Measurements from ENCODE around the gene YTHDC2.

Gene YTHDC2

DNA sequence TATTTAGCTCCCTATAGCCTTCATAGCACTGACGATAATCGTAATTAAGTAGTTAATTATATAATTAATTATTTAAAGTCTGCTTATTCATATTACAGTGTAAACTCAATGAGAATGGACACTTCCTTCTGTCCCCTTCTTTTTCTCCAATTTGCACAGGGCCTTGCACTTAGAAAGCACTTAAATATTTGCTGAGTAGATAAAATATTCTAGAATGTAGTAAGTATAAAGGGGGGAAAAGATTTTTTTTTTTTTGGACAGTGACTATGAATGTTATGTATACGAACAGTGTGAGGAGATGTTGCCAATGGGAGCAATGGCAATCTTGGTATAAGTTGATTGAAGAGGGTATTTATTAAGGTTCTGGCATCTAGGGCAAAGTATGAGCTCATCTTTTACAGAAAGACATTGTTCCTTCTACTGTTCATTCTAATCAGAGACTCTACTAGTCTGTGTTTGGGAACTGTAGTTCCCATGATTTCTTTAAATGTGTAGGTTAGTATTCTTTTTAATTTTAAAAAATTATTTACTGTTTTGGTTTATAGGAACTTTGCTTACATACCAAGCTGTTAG is 49.4 kb downstream of the YTHDC2 start:
- TF ChIP-seq, protein P1, sequence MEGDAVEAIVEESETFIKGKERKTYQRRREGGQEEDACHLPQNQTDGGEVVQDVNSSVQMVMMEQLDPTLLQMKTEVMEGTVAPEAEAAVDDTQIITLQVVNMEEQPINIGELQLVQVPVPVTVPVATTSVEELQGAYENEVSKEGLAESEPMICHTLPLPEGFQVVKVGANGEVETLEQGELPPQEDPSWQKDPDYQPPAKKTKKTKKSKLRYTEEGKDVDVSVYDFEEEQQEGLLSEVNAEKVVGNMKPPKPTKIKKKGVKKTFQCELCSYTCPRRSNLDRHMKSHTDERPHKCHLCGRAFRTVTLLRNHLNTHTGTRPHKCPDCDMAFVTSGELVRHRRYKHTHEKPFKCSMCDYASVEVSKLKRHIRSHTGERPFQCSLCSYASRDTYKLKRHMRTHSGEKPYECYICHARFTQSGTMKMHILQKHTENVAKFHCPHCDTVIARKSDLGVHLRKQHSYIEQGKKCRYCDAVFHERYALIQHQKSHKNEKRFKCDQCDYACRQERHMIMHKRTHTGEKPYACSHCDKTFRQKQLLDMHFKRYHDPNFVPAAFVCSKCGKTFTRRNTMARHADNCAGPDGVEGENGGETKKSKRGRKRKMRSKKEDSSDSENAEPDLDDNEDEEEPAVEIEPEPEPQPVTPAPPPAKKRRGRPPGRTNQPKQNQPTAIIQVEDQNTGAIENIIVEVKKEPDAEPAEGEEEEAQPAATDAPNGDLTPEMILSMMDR (conservative IDR thresholded peaks at IDR 0.05; ENCODE audit: low read depth, low read length) = no peak
- DNase-seq (ENCODE audit: low read depth) = no peak
- no peak overlapping the region for H3K4me3 ChIP-seq (ENCODE audit: low read depth, low read length)

GRCh38 chr5:113569396-113569795 is 55.9 kb downstream of the YTHDC2 start:
- no peak overlapping the region for H3K4me3 ChIP-seq (ENCODE audit: low read depth, low read length)
- TF ChIP-seq, protein P1 (conservative IDR thresholded peaks at IDR 0.05; ENCODE audit: low read depth, low read length) = no peak
- no peak for DNase-seq (ENCODE audit: low read depth)

GRCh38 chr5:113572716-113573115 is 59.2 kb downstream of the YTHDC2 start:
- TF ChIP-seq, protein P1 (conservative IDR thresholded peaks at IDR 0.05; ENCODE audit: low read depth, low read length) = no peak
- no peak overlapping the region for H3K4me3 ChIP-seq (ENCODE audit: low read depth, low read length)
- peak; percentile 11 for DNase-seq (ENCODE audit: low read depth)

DNA sequence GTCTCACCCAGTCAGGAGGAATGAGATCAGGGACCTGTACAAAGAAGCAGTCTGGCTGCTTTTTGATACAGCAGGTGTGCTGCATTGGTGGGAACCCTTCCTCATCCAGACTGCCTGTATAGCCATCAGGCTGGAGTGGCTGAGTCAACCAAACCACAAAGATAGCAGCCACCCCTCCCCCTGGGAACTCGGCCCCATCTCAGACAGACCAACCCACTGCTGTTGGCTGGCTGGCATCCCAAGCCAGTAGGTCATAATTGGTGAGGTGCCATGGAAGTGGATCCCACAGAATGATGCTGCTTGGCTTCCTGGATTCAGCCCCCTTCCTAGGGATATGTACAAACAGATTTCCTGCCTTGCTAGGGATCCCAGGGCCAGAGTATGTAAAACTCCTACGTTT is 60.9 kb downstream of the YTHDC2 start:
- H3K4me3 ChIP-seq (ENCODE audit: low read depth, low read length) = no peak overlapping the region
- peak; percentile 85 for DNase-seq (ENCODE audit: low read depth)
- TF ChIP-seq, protein P1 (conservative IDR thresholded peaks at IDR 0.05; ENCODE audit: low read depth, low read length) = no peak

GRCh38 chr5:113575074-113575473 is 61.6 kb downstream of the YTHDC2 start:
- TF ChIP-seq, protein P1 (conservative IDR thresholded peaks at IDR 0.05; ENCODE audit: low read depth, low read length) = no peak
- no peak for DNase-seq (ENCODE audit: low read depth)
- H3K4me3 ChIP-seq (ENCODE audit: low read depth, low read length) = no peak overlapping the region

DNA sequence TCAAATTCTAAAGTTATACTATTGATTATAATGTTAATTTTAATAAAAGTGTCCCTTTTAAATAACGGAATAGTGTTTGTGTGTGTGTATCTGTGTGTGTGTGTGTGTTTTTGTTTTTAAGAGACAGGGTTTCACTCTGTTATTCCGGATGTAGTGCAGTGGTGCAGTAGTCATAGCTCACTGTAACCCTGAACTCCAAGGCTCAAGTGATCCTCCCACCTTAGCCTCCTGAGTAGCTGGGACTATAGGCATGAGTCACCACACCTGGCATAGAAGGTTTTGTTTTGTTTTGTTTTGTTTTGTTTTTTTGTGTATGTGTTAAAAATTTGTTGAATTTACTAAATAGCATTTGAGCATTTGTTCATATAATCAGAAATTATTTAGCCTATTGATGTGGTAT is 64.6 kb downstream of the YTHDC2 start:
- no peak for DNase-seq (ENCODE audit: low read depth)
- no peak overlapping the region for H3K4me3 ChIP-seq (ENCODE audit: low read depth, low read length)
- TF ChIP-seq, protein P1 (conservative IDR thresholded peaks at IDR 0.05; ENCODE audit: low read depth, low read length) = no peak

- no peak overlapping the region for H3K4me3 ChIP-seq (ENCODE audit: low read depth, low read length)
- TF ChIP-seq, protein P1 (conservative IDR thresholded peaks at IDR 0.05; ENCODE audit: low read depth, low read length) = no peak
Observed at GRCh38 chr5:113581388-113581787, 67.9 kb downstream of the YTHDC2 start.

More at GRCh38 chr5:113581388-113581787, 67.9 kb downstream of the YTHDC2 start:
- peak; percentile 30 for DNase-seq (ENCODE audit: low read depth)

All from choroid plexus epithelial cell (primary cell).